GM19099 (cell line): ENCODE results near the gene FAF1.

ENCODE experiments used
- POLR2A ChIP-seq: IDR thresholded peaks from 3 replicates; pipeline ENCODE4 v1.6.1; 2011; ENCODE audit warnings: low read depth; ENCODE audit not compliant: insufficient read length; ENCODE audit errors: extremely low read depth

FAF1 gene

DNA sequence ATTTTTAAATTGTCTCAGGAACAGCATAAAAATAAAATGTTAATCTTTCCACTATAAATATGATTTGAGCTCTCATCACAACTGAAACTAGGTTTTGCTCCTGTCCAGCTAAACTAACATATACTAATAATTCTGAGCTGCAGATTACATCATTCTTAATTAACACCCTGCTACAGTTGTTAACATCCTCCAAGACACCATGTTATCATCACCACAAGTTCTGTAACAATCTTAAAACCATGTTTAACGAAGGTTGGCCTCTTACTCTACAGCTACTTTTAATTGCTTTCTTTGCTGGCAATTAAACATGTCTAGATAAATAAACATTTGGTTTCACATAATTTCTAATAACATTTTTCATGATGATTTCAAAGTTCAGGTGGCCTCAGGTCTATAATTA lies 240.9 kb downstream of the FAF1 start:
- no peak for TF ChIP-seq POLR2A

DNA sequence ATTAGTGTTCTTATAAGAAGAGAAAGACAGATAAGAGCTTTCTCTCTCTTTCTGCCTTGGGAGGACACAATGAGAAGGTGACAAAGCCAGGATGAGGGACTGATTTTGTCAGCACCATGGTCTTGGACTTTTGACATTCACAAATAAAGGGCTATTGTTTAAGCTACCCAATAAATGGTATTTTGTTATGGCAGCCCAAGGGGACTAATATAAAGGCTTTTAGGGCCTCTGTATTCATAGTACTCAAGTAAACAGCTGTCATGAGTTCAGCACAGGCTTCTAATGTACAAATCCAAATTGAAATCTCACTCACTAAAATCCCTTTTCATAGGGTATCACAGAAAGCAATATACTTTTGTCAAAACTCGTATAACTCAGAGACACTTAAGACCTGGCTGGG lies 242.7 kb downstream of the FAF1 start:
- no peak for TF ChIP-seq POLR2A

DNA sequence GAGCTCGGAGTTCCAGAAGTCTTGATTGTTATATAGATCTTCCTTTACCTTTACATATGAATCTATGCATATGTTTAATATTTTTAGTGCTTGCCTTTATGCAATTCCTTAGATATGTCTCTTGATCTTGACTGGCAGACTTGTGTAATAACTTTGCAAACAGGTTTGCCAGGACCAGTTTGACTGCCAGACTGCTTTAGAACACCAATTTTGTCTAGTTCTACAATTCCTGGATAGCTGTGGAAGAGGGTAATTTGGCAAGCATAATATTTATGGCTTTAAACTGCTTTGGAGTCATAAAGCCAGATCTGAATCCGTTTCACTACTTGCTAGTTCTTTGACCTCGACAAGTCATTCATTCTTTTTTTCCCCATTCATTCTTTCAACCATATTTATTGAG lies 250.0 kb downstream of the FAF1 start:
- no peak for TF ChIP-seq POLR2A

DNA sequence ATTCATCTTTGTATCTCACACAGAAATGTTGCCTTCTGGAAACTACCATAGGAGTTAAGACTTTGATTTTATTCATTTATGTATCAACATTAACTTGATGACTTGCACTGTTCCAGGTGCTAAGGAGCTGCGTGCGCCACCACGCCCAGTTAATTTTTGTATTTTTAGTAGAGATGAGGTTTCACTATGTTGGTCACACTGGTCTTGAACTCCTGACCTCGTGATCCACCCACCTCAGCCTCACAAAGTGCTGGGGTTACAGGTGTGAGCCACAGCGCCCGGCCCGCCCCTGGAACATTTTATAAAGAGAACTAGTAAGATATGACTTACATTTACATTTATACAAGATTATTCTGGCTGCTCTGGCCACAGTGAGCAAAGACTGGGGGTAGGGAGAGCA lies 252.2 kb downstream of the FAF1 start:
- TF ChIP-seq POLR2A: no peak

DNA sequence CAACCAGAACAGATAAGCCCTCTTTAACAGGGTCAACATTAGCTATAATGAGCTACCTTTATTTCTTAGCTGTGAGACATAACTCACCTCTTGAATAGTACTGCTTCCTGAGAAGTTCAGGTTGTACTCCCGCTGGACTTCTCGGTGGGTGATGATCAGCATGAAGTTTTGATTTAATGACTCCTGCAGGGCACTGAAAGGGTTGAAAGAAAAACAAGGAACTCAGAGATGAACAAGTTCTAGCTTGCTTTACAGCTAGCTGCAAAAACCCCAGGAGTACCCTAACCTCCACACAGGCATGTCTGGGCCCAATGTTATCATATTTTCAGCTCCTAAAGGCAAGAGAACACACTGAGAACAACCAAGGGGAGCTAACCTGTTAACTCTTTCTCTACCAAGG lies 254.4 kb downstream of the FAF1 start:
- no peak for TF ChIP-seq POLR2A

DNA sequence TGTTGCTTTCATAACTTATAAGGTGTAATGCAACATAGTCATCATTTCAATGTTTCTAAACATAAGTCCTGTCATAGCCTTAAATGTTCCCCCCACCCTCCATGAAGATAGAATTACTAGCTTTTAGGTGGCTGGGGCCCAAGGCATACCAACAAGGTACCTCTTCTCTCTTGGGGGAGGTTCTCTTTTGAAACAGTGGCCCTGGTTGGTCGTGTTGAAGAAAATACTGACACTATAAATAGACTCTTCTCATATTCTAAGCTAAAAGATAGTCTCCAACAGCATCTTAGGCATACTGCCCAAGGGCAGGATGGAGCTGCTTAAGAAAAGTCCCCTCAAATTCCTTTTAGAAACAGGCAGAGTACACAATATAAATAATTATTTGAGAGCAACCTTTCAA lies 255.0 kb downstream of the FAF1 start:
- TF ChIP-seq POLR2A: no peak

DNA sequence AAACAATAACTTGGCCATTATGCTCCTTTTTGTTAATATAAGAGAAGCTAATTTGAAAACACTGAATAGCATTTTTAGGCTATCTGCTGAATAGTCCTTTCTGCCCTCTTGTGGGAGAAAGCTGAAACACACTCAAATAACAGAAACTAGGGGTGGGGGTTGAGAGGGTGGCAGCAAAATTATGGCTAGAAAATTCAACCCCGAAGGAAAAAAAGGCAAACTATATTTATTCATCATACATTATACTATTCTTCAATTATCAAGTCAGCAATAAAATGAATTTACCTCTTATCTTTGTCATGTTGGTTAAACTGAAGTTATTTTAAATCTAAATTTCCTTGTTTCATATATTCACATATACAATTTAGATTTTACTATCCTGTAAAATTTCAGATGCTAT lies 255.9 kb downstream of the FAF1 start:
- no peak for TF ChIP-seq POLR2A

DNA sequence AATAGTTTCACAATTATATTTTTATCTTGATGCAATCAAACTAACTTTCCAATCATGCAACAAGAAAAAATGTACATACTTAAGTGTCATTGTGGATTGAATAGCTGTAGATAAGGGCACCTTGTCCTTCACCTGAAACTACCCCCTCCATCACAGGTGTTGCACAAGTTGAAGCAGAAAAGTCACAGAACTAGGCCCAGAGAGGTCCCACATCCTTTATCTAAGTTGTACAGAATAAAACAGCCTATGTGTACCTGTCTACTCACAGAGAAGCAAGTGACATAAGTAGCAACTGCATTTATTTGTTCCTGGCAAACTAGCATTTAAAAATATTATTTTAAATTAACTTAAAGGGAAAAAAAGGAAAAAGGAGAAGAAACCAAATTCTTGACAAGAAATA lies 256.8 kb downstream of the FAF1 start:
- no peak for TF ChIP-seq POLR2A

DNA sequence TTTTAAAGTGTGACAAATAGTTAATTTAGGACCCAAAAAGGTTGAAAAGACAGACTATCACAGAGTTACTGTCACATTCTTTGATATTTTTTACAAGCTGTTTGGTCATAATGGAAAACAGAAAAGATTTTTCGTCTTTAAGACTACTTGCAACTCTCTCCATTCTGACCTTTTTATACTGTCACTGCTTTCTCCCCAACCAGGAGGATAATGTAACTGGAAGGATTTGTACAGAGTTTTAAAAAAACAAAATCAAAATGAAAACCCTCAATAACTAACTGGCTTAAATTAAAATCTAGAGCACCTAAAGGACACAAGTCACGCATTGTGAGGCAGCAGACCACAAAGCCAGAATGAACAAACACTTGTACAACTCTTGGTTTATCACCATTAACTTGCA lies 257.7 kb downstream of the FAF1 start:
- no peak for TF ChIP-seq POLR2A

DNA sequence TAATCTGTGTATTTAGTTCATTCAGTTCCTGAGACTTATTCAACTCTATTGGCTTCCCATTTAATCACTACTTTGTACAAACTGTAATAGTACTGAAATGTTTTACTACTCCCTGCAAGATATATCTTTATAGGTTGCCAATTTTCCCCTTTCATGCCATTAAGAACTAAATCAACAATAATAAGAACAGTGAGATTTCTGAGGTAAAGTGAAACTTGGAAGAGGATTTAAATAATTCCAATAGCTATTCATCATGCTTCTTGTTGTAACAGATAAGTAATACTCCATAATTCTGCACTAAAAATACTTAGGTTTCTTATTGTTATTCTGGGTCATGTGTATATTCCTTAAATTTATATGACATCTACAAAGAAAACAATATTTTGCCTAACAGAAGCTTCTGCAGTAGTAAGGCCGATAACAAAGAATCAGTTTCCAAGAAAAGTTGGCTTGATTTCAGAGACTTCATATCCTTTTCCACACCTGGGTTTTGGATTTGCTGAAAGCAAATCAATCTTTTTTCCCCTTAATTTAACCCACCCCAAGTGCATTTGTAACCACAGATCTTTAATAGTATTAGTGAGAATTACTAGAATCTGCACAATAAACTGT lies 258.3 kb downstream of the FAF1 start:
- TF ChIP-seq POLR2A: no peak

DNA sequence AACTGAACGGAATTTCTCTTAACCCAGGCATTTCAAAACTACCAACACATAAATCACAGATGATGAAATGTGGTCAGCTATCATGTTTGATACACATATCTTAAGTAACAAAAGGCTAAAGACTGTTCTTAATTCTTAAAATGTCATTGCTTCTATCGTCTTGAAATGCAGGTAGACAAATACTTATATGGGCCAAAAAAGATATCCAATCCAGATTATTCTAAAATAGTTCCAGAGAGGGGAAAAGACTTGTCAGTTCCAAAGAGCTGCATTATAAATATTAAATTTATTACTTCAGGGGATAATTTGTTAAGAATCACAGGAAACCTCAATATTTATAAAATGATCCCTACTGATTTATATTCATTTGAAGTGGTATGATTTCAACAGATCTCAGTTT lies 259.4 kb downstream of the FAF1 start:
- no peak for TF ChIP-seq POLR2A

DNA sequence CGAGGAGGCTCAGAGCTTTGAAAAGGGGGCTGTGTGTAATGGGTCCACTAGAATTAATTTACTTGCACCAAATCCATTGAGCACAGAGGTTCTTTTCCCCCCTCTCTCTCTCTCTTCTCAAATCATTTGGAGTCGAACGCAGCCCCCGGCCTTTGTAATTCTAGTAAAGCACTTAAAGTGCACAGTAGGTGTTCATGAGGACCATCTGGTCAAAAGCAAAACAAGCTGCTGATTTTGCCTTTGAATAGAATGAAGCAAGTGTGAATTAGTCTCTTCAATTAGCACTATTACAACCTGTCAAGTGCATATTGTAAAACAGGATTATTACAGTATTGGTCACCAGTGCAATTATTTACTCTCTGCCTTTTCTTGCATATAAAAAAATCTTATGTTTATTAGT lies 259.9 kb downstream of the FAF1 start:
- TF ChIP-seq POLR2A: no peak

DNA sequence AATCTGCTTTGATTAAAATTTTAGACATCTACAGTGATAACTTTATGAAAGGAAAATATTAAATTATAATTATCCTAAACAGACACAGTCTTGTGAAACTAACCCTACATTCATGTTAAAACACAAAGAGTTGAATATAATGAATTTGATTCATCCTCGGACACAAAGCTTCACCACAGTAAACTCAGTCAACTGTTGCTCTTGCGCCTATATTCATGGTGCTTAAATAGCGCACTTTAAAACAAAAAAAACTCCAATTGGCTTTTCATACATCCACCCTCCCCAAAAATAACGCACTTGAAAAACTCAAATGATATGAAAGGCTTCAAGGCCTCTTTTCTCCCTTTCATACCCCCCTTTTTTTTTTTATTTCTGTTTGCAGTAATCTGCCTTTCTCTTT lies 260.3 kb downstream of the FAF1 start:
- TF ChIP-seq POLR2A: no peak

DNA sequence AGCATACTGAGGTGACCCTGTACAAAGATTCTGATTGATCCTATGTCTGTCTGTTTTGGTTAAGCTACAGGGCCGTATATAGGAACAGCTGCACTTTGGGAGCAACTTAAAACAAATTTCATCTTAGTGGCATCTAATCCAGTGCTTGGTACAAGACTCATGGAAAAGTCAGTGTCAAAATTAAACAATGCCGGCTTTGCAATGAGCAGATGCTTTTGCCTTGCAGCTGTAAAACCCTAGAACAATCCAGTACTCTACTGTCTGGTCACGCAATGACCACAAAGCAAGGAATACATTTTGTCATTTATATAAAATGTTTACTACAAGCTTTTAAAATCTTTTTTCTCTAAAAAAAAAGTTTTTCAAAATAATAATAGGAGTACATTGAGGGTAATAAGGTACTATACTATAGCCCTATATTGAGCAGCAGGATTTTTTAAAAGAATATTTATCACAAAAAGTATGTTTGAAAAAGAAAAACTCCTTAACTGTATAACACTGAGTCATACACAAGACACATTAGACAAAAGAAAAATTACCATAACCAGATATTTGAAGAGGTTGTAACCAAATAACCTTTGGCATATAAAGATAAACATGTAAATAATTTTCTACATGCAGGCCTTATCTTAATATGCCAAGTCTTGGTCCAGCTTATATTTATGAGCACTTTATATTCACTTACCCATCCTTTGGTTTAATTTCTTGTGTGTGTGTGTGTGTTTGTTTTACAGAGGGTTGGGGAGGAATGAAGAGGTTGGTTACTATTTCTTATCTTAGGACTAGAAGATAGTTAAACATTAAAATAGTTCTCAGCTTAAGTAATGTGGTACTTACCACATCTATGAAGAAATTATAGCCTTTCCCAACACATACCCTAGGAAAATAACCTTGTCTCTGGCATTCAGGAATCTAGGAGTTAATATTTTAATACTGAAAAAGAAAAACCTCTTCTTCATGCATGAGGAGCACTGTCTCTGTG lies 262.3 kb downstream of the FAF1 start:
- TF ChIP-seq POLR2A: no peak

DNA sequence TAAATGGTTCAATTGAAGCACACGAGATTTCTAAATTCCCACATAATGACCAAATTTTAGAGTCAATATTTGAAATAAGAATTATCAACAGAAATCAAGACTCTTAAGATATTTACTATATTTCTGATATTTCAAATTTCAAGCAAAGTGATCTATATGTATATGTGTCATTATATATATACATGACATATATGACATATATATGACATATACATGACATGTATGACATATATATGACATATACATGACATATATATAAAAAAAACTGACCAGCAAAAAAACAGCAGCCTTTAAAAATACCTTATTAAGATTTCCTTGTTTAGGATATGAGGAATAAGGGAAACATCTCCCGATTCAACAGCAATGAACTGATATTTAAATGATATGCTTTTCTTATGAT lies 266.2 kb downstream of the FAF1 start:
- TF ChIP-seq POLR2A: no peak

DNA sequence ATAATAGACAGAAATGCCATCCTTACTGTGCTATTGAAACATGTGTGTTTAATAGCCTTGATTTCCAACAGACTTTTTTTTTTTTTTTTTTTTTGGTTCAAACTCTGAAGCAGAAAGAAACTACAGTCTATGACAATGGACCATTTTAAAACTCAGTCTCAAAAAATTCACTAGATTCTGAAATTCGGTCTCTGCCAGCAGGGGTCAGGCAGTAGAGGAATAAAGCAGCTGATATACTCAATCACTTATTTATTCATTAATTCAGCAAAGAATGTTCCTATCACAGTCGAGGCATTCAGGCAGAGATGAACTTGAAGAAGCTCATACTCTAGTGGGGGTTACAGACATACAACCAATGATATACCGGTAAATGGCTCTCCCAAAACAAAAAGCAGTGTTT lies 275.9 kb downstream of the FAF1 start:
- no peak for TF ChIP-seq POLR2A
